Neural cell (in vitro differentiated cells): ENCODE measurements around the gene POLN. TPM values are rescaled to one million over a fixed set of nuclear protein-coding genes. Genes with fewer than 3 reads are reported as not detected.

Source experiments
- H2AFZ ChIP-seq: fragments of 200-600, 300-800 bp; sonication (generic), shearing (Covaris generic); 2 replicates; pipeline ENCODE4 v1.6.0; 2014; ENCODE audit warnings: low read depth, mild to moderate bottlenecking, antibody characterized with exemption, low read length, moderate library complexity
- H3F3A ChIP-seq: fragments of 200-600 bp; shearing (Covaris generic); 2 replicates; pipeline ENCODE4 v1.6.1; 2016; ENCODE audit warnings: mild to moderate bottlenecking, moderate library complexity, mixed read lengths, antibody characterized with exemption, low read length; ENCODE audit not compliant: insufficient read depth, poor library complexity, severe bottlenecking
- H3K27ac ChIP-seq: fragments of 200-600, 300-800 bp; sonication (generic), shearing (Covaris generic); 2 replicates; pipeline ENCODE4 v1.5.1; 2014; ENCODE audit warnings: mild to moderate bottlenecking, low read length, moderate library complexity
- H3K27me3 ChIP-seq: fragments of 300-800, 200-600 bp; sonication (generic), shearing (Covaris generic); 2 replicates; pipeline ENCODE4 v1.6.0; 2014; ENCODE audit warnings: mild to moderate bottlenecking, low read depth, low read length, moderate library complexity; ENCODE audit not compliant: insufficient read depth
- H3K36me3 ChIP-seq: fragments of 300-800, 200-600 bp; sonication (generic), shearing (Covaris generic); 2 replicates; pipeline ENCODE4 v1.5.1; 2014; ENCODE audit warnings: mild to moderate bottlenecking, antibody characterized with exemption, low read length, moderate library complexity; ENCODE audit not compliant: insufficient read depth
- H3K4me2 ChIP-seq: fragments of 300-800, 200-600 bp; sonication (generic), shearing (Covaris generic); 2 replicates; pipeline ENCODE4 v1.6.0; 2014; ENCODE audit warnings: mild to moderate bottlenecking, low read length
- H3K4me3 ChIP-seq: fragments of 300-800, 200-600 bp; sonication (generic), shearing (Covaris generic); 2 replicates; pipeline ENCODE4 v1.5.1; 2014; ENCODE audit warnings: mild to moderate bottlenecking, low read length, moderate library complexity
- H3K79me2 ChIP-seq: fragments of 200-600 bp; shearing (Covaris generic); replicated peaks from 2 replicates; pipeline ENCODE4 v1.6.0; 2014; ENCODE audit warnings: mild to moderate bottlenecking, low read length, moderate library complexity; ENCODE audit not compliant: insufficient read depth
- H3K9ac ChIP-seq: fragments of 300-800, 200-600 bp; sonication (generic), shearing (Covaris generic); 2 replicates; pipeline ENCODE4 v1.6.1; 2016; ENCODE audit warnings: mild to moderate bottlenecking, low read length, mixed read lengths
- H3K9me2 ChIP-seq: fragments of 200-600 bp; shearing (Covaris generic); 2 replicates; pipeline ENCODE4 v1.6.1; 2016; ENCODE audit warnings: mild to moderate bottlenecking, low read length, mixed read lengths; ENCODE audit not compliant: insufficient read depth
- H3K9me3 ChIP-seq: fragments of 200-600, 300-800 bp; sonication (generic), shearing (Covaris generic); 2 replicates; pipeline ENCODE4 v1.6.1; 2016; ENCODE audit warnings: mild to moderate bottlenecking, mixed run types, low read length, moderate library complexity, mixed read lengths
- H4K20me1 ChIP-seq: fragments of 200-600 bp; shearing (Covaris generic); 2 replicates; pipeline ENCODE4 v1.6.1; 2016; ENCODE audit warnings: mild to moderate bottlenecking, mixed run types; ENCODE audit not compliant: insufficient read depth
- CTCF ChIP-seq: fragments of 450-650 bp; IDR thresholded peaks from 2 replicates; pipeline ENCODE4 v1.5.1; 2014; ENCODE audit warnings: antibody characterized with exemption, mild to moderate bottlenecking, moderate library complexity; ENCODE audit not compliant: poor library complexity, severe bottlenecking
- EP300 ChIP-seq: fragments of 450-650 bp; conservative IDR thresholded peaks from 2 replicates; pipeline ENCODE4 v1.6.1; 2014; ENCODE audit warnings: antibody characterized with exemption, mild to moderate bottlenecking, moderate library complexity; ENCODE audit not compliant: poor library complexity, severe bottlenecking
- EZH2 ChIP-seq: fragments of 200-600, 300-800 bp; shearing (Covaris generic), sonication (generic); IDR thresholded peaks from 2 replicates; pipeline ENCODE4 v1.6.1; 2014; ENCODE audit warnings: antibody characterized with exemption, low read length, borderline replicate concordance, mild to moderate bottlenecking; ENCODE audit not compliant: insufficient read depth, poor library complexity, severe bottlenecking
- MXI1 ChIP-seq: fragments of 450-650 bp; conservative IDR thresholded peaks from 2 replicates; pipeline ENCODE4 v1.6.1; 2014; ENCODE audit warnings: antibody characterized with exemption, mild to moderate bottlenecking; ENCODE audit not compliant: poor library complexity, severe bottlenecking
- POLR2AphosphoS5 ChIP-seq: IDR thresholded peaks from 2 replicates; pipeline ENCODE4 v1.6.1; 2012
- RAD21 ChIP-seq: fragments of 450-650 bp; conservative IDR thresholded peaks from 2 replicates; pipeline ENCODE4 v1.6.1; 2014; ENCODE audit warnings: antibody characterized with exemption, mild to moderate bottlenecking, moderate library complexity
- REST ChIP-seq: IDR thresholded peaks from 2 replicates; pipeline ENCODE4 v1.6.1; 2012; ENCODE audit warnings: borderline replicate concordance
- SMC3 ChIP-seq: fragments of 450-650 bp; conservative IDR thresholded peaks from 2 replicates; pipeline ENCODE4 v1.6.1; 2014; ENCODE audit warnings: antibody characterized with exemption, mild to moderate bottlenecking, moderate library complexity; ENCODE audit not compliant: poor library complexity
- TAF1 ChIP-seq: IDR thresholded peaks from 2 replicates; pipeline ENCODE4 v1.6.1; 2012; ENCODE audit warnings: low read depth
- polyA plus RNA-seq: library from polyadenylated mRNA; depleted of rRNA; stranded (reverse); fragments of >200 nt; gene quantifications from 2 replicates; pipeline ENCODE4 v1.2.3, GENCODE V29; 2014

POLN gene
- polyA plus RNA-seq, 1 donor from 2014 or later, result 1.1 TPM

- TF ChIP-seq SMC3 (no peak), RAD21 (no peak), REST (no peak), TAF1 (no peak), POLR2AphosphoS5 (no peak), EP300 (no peak), EZH2 (no peak), MXI1 (no peak)
- no peaks in the 10 kb centered on the region for H3K9me2 ChIP-seq
- H3K9ac ChIP-seq, result no peak overlapping the region
- H3K27ac ChIP-seq, result no peak overlapping the region
- no peaks in the 10 kb centered on the region for H3K27me3 ChIP-seq
- H4K20me1 ChIP-seq, result no peaks in the 10 kb centered on the region
- no peak overlapping the region for H2AFZ ChIP-seq
- no peak overlapping the region for H3K4me3 ChIP-seq
- peaks cover 10% of the 10 kb centered on the region for H3K9me3 ChIP-seq
- H3K79me2 ChIP-seq, result no peaks in the 10 kb centered on the region
- no peaks in the 10 kb centered on the region for H3K36me3 ChIP-seq
- no peaks in the 10 kb centered on the region for H3F3A ChIP-seq
- H3K4me2 ChIP-seq, result no peak overlapping the region
These were observed 55.1 kb downstream of the POLN start for GRCh38 chr4:2186865-2187172.

- no peaks in the 10 kb centered on the region for H3K36me3 ChIP-seq
- H3K27ac ChIP-seq, result no peak overlapping the region
- H3K9ac ChIP-seq, result no peak overlapping the region
- TF ChIP-seq TAF1, result no peak
- TF ChIP-seq SMC3, result no peak
- TF ChIP-seq CTCF, result peak; percentile 38
- no peak for TF ChIP-seq REST
- TF ChIP-seq MXI1, result no peak
- TF ChIP-seq EP300, result no peak
- no peak for TF ChIP-seq POLR2AphosphoS5
- peak; percentile 49 for TF ChIP-seq RAD21
- no peak for TF ChIP-seq EZH2
- no peaks in the 10 kb centered on the region for H3K27me3 ChIP-seq
- H3K79me2 ChIP-seq, result no peaks in the 10 kb centered on the region
- no peak overlapping the region for H3K4me2 ChIP-seq
- H2AFZ ChIP-seq, result no peak overlapping the region
- no peak overlapping the region for H3K4me3 ChIP-seq
- H3K9me2 ChIP-seq, result no peaks in the 10 kb centered on the region
- peaks cover 10% of the 10 kb centered on the region for H3K9me3 ChIP-seq
- no peaks in the 10 kb centered on the region for H3F3A ChIP-seq
- no peaks in the 10 kb centered on the region for H4K20me1 ChIP-seq
These were observed 55.6 kb downstream of the POLN start for GRCh38 chr4:2186133-2186864.
